CD8-positive, alpha-beta memory T cell (primary cell): ENCODE data around the gene TTR. TPM values are rescaled to one million over a fixed set of nuclear protein-coding genes. Genes with fewer than 3 reads are reported as not detected.

Experiments
- CTCF ChIA-PET: fragments of 350-600 bp; sonication (Branson Sonifier 250); formaldehyde crosslinking; loops from one replicate; lab custom pipeline; 2021; ENCODE audit warnings: antibody characterized with exemption; lab: Charles Lee
- POLR2A ChIA-PET: fragments of 350-600 bp; sonication (Branson Sonifier 250); formaldehyde crosslinking; loops from one replicate; lab custom pipeline; 2021; ENCODE audit warnings: antibody characterized with exemption; lab: Charles Lee
- DNase-seq, 5 donors: peaks; one replicate each; pipeline versions ENCODE4 v3.0.0 to v3.0.0-alpha.2; 2020 to 2022; ENCODE audit warnings: mixed read lengths in 1 of 5
- H3K27ac ChIP-seq: one replicate; pipeline ENCODE4 v1.7.0; 2013; ENCODE audit warnings: low read depth, mild to moderate bottlenecking, low read length, moderate library complexity
- H3K27me3 ChIP-seq: 2 replicates; pipeline ENCODE4 v1.7.0; 2013; ENCODE audit warnings: low read length, mild to moderate bottlenecking; ENCODE audit not compliant: insufficient read depth, poor library complexity, severe bottlenecking
- H3K36me3 ChIP-seq: 2 replicates; pipeline ENCODE4 v1.7.0; 2013; ENCODE audit warnings: mild to moderate bottlenecking, low read length, moderate library complexity; ENCODE audit not compliant: insufficient read depth
- H3K4me1 ChIP-seq: 2 replicates; pipeline ENCODE4 v1.7.0; 2013; ENCODE audit warnings: mild to moderate bottlenecking, low read length, moderate library complexity; ENCODE audit not compliant: insufficient read depth
- H3K4me3 ChIP-seq: 2 replicates; pipeline ENCODE4 v1.7.0; 2013; ENCODE audit warnings: mild to moderate bottlenecking, low read length
- H3K9me3 ChIP-seq: 2 replicates; pipeline ENCODE4 v1.7.0; 2013; ENCODE audit warnings: mild to moderate bottlenecking, low read length
- H3K27ac Mint-ChIP-seq, 8 donors: one replicate each; pipeline ENCODE4 v1.8.0; 2020 to 2021; ENCODE audit warnings: mixed read lengths in 8 of 8, mild to moderate bottlenecking in 6 of 8, inconsistent platforms in 3 of 8, moderate library complexity in 3 of 8
- H3K27me3 Mint-ChIP-seq, 2 donors: one replicate each; pipeline ENCODE4 v1.8.0; 2020 to 2021; ENCODE audit warnings: mixed read lengths in 2 of 2, mild to moderate bottlenecking in 1 of 2, moderate library complexity in 1 of 2
- H3K36me3 Mint-ChIP-seq, 3 donors: one replicate each; pipeline ENCODE4 v1.8.0; 2020 to 2021; ENCODE audit warnings: mixed read lengths in 3 of 3, inconsistent platforms in 1 of 3, mild to moderate bottlenecking in 1 of 3
- H3K4me1 Mint-ChIP-seq, 3 donors: one replicate each; pipeline ENCODE4 v1.8.0; 2020 to 2021; ENCODE audit warnings: mixed read lengths in 3 of 3, inconsistent platforms in 1 of 3, mild to moderate bottlenecking in 1 of 3
- H3K4me3 Mint-ChIP-seq, 7 donors: one replicate each; pipeline ENCODE4 v1.8.0; 2020 to 2021; ENCODE audit warnings: mixed read lengths in 7 of 7, mild to moderate bottlenecking in 6 of 7, moderate library complexity in 4 of 7, inconsistent platforms in 2 of 7
- H3K9me3 Mint-ChIP-seq, 5 donors: one replicate each; pipeline ENCODE4 v1.8.0; 2020 to 2022; ENCODE audit warnings: mixed read lengths in 5 of 5, mild to moderate bottlenecking in 3 of 5, moderate library complexity in 2 of 5, inconsistent platforms in 1 of 5
- polyA plus RNA-seq: library from polyadenylated mRNA; unstranded; fragments of 300-500 nt; fragmentation: Illumina TruSeq; gene quantifications from one replicate; pipeline ENCODE4 v1.2.3, GENCODE V29; 2021
- total RNA-seq, 2 experiments: library from RNA; stranded (reverse); gene quantifications; one replicate each; pipeline ENCODE4 v1.2.3, GENCODE V29; 2021

TTR gene
- total and polyA plus RNA-seq, 3 experiments from 2014 or later: not detected

- no peak overlapping the region for H3K4me3 Mint-ChIP-seq
- H3K4me3 ChIP-seq: no peak overlapping the region
- DNase-seq: no peak
- no peaks in the 10 kb centered on the region for H3K27me3 ChIP-seq
- peaks cover 1 to 17% of the 10 kb centered on the region in 2 donors for H3K27me3 Mint-ChIP-seq
- H3K27ac Mint-ChIP-seq: no peak overlapping the region
- no peak overlapping the region for H3K27ac ChIP-seq
- no peaks in the 10 kb centered on the region for H3K36me3 Mint-ChIP-seq
- ChIA-PET POLR2A (no interaction called here), CTCF (no interaction called here)
- peaks cover 0 to 6% (median 0%) of the 10 kb centered on the region in 3 donors for H3K4me1 Mint-ChIP-seq
- no peaks in the 10 kb centered on the region for H3K36me3 ChIP-seq
- H3K9me3 Mint-ChIP-seq: no peaks in the 10 kb centered on the region
- H3K9me3 ChIP-seq: no peaks in the 10 kb centered on the region
- H3K4me1 ChIP-seq: no peaks in the 10 kb centered on the region
Measured at GRCh38 chr18:31643003-31643402, 51.3 kb downstream of the TTR start.

GRCh38 chr18:31645411-31645810 is 53.7 kb downstream of the TTR start:
- CTCF ChIA-PET: no interaction called here
- peaks cover 0 to 6% (median 0%) of the 10 kb centered on the region in 3 donors for H3K4me1 Mint-ChIP-seq
- H3K9me3 ChIP-seq: no peaks in the 10 kb centered on the region
- no peaks in the 10 kb centered on the region for H3K36me3 Mint-ChIP-seq
- no peaks in the 10 kb centered on the region for H3K9me3 Mint-ChIP-seq
- H3K27me3 ChIP-seq: no peaks in the 10 kb centered on the region
- no peaks in the 10 kb centered on the region for H3K4me1 ChIP-seq
- H3K4me3 Mint-ChIP-seq: no peak overlapping the region
- no peak for DNase-seq
- peaks cover 3 to 8% of the 10 kb centered on the region in 2 donors for H3K27me3 Mint-ChIP-seq
- no peaks in the 10 kb centered on the region for H3K36me3 ChIP-seq
- POLR2A ChIA-PET: no interaction called here
- H3K4me3 ChIP-seq: no peak overlapping the region
- no peak overlapping the region for H3K27ac ChIP-seq
- H3K27ac Mint-ChIP-seq: no peak overlapping the region

GRCh38 chr18:31646332-31647126 is 54.9 kb downstream of the TTR start:
- ChIA-PET POLR2A (no interaction called here), CTCF (no interaction called here)
- Histone ChIP-seq H3K27me3 (no peaks in the 10 kb centered on the region), H3K4me3 (no peak overlapping the region), H3K36me3 (no peaks in the 10 kb centered on the region), H3K4me1 (no peaks in the 10 kb centered on the region), H3K27ac (no peak overlapping the region), H3K9me3 (no peaks in the 10 kb centered on the region)
- DNase-seq: no peak
- no peaks in the 10 kb centered on the region for H3K9me3 Mint-ChIP-seq
- H3K4me1 Mint-ChIP-seq: peaks cover 0 to 6% (median 0%) of the 10 kb centered on the region in 3 donors
- H3K4me3 Mint-ChIP-seq: no peak overlapping the region
- no peaks in the 10 kb centered on the region for H3K36me3 Mint-ChIP-seq
- no peak overlapping the region for H3K27ac Mint-ChIP-seq
- H3K27me3 Mint-ChIP-seq: peaks cover 4 to 11% of the 10 kb centered on the region in 2 donors

GRCh38 chr18:31647127-31647753 is 55.6 kb downstream of the TTR start:
- Histone ChIP-seq H3K4me1 (no peaks in the 10 kb centered on the region), H3K36me3 (no peaks in the 10 kb centered on the region), H3K27ac (no peak overlapping the region), H3K27me3 (no peaks in the 10 kb centered on the region), H3K9me3 (no peaks in the 10 kb centered on the region), H3K4me3 (no peak overlapping the region)
- H3K4me3 Mint-ChIP-seq: no peak overlapping the region
- ChIA-PET POLR2A (no interaction called here), CTCF (no interaction called here)
- no peak for DNase-seq
- H3K27me3 Mint-ChIP-seq: peaks cover 8 to 17% of the 10 kb centered on the region in 2 donors
- peaks cover 0 to 6% (median 0%) of the 10 kb centered on the region in 3 donors for H3K4me1 Mint-ChIP-seq
- no peaks in the 10 kb centered on the region for H3K9me3 Mint-ChIP-seq
- H3K27ac Mint-ChIP-seq: no peak overlapping the region
- H3K36me3 Mint-ChIP-seq: no peaks in the 10 kb centered on the region

Other genes with a start within 250 kb of the TTR start
- not detected for gene DSG4, start 215.1 kb upstream of the TTR start, total RNA-seq
- not detected for gene DSG4, start 215.1 kb upstream of the TTR start, polyA plus RNA-seq
- not detected for gene DSG3, start 144.1 kb upstream of the TTR start, total RNA-seq
- gene DSG3, start 144.1 kb upstream of the TTR start, polyA plus RNA-seq: not detected
- gene DSG2, start 93.7 kb upstream of the TTR start, total RNA-seq: under 1 TPM; 0.07 to 0.09 TPM
- 0.03 TPM for gene DSG2, start 93.7 kb upstream of the TTR start, polyA plus RNA-seq
- gene B4GALT6, start 92.7 kb downstream of the TTR start, total RNA-seq: 1 to 10 TPM; 3.4 to 5.1 TPM
- gene B4GALT6, start 92.7 kb downstream of the TTR start, polyA plus RNA-seq: 0.18 TPM
- gene SLC25A52, start 169.0 kb downstream of the TTR start, total RNA-seq: under 1 TPM in 1 of 2 experiments, not detected in 1; 0.22 TPM
- gene SLC25A52, start 169.0 kb downstream of the TTR start, polyA plus RNA-seq: not detected